ENCODE measurements around the gene MCM6.

Gene MCM6

GRCh38 chr2:135862718-135863117 lies 13.5 kb downstream of the MCM6 start:
- H3K27ac ChIP-seq = no peak overlapping the region
- TF ChIP-seq, protein P1, sequence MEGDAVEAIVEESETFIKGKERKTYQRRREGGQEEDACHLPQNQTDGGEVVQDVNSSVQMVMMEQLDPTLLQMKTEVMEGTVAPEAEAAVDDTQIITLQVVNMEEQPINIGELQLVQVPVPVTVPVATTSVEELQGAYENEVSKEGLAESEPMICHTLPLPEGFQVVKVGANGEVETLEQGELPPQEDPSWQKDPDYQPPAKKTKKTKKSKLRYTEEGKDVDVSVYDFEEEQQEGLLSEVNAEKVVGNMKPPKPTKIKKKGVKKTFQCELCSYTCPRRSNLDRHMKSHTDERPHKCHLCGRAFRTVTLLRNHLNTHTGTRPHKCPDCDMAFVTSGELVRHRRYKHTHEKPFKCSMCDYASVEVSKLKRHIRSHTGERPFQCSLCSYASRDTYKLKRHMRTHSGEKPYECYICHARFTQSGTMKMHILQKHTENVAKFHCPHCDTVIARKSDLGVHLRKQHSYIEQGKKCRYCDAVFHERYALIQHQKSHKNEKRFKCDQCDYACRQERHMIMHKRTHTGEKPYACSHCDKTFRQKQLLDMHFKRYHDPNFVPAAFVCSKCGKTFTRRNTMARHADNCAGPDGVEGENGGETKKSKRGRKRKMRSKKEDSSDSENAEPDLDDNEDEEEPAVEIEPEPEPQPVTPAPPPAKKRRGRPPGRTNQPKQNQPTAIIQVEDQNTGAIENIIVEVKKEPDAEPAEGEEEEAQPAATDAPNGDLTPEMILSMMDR (conservative IDR thresholded peaks at IDR 0.05) = no peak

DNA sequence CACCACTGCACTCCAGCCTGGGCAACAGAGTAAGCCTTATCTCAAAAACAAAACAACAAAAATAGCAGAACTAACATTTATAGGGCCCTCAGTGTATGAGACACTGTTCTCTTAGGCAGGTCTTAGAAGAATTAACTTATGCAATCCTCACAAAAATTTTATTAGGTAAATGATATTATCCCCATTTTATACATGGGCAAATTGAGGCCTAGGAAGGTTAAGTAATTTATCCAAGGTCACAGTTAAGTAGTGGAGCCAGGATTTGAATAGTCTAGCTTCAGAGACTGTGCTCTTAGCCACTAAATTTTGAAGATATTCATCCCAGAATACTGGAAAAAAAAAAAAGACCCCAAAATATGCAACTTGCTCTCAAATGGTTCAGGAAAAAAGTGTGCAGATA lies 22.8 kb downstream of the MCM6 start:
- H3K27ac ChIP-seq = no peak overlapping the region
- TF ChIP-seq, protein P1 (conservative IDR thresholded peaks at IDR 0.05) = no peak

DNA sequence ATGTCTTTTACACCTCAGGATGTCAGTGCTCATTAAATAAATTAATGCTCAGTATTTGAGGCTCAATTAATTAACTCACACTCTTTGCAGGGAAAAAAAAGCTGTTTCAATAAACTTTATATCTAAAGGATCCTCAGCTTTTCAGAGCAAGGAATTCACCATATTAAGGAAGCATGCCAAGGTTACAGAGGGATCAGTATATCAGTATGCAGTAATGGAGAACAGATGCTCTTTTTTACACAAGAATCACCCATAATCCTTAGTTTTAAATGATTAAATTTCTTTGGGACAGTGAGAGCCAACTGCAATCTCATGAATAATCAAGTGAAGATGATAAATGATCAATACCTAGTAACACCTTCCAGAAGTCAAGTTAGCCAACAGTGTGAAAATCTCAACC lies 24.4 kb downstream of the MCM6 start:
- TF ChIP-seq, protein P1 (conservative IDR thresholded peaks at IDR 0.05) = no peak
- H3K27ac ChIP-seq = no peak overlapping the region

DNA sequence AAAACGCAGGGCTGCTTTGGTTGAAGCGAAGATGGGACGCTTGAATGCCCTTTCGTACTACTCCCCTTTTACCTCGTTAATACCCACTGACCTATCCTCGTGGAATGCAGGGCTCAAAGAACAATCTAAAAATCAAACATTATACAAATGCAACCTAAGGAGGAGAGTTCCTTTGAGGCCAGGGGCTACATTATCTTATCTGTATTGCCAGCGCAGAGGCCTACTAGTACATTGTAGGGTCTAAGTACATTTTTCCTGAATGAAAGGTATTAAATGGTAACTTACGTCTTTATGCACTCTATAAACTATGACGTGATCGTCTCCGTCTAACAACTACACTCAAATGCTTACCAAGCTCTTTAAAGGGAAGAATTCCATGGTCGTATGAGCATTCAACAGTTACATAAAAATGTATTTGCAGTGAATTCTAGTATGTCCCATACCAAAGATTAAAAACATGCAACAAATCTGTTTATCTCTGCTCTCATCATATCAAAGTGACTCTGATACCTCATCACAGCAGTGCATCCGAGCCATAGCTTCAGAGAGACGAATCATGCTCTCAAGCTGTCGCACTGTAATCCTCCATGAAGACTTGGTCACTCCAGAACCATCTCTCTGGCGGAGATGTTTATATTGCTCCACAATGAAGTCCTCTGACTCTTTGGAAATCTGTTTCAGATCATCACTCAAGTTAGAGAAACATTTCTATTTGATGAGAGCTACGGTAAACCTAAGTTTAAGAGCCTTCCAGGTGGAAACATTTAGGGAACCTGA lies 25.2 kb downstream of the MCM6 start:
- TF ChIP-seq, protein P1 (conservative IDR thresholded peaks at IDR 0.05) = no peak
- no peak overlapping the region for H3K27ac ChIP-seq

DNA sequence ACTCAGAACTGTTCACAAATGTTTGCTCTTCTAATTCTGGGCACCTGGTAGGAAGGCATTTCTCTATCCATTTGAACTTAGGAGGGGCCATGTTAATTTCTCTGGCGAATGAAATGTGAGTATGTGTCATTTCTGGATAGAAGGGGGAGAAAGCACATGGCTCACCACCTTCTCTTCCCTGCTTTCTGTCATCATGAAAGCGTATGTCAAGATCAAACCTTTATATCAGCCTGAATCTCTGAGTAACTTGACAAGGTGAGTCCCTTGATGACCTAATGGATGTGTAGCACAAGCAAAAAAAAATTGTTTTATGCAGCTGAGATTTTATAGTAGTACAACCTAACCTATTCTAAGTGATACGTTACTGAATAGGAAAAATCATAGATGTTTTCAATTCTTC lies 27.2 kb downstream of the MCM6 start:
- no peak overlapping the region for H3K27ac ChIP-seq
- TF ChIP-seq, protein P1 (conservative IDR thresholded peaks at IDR 0.05) = no peak

DNA sequence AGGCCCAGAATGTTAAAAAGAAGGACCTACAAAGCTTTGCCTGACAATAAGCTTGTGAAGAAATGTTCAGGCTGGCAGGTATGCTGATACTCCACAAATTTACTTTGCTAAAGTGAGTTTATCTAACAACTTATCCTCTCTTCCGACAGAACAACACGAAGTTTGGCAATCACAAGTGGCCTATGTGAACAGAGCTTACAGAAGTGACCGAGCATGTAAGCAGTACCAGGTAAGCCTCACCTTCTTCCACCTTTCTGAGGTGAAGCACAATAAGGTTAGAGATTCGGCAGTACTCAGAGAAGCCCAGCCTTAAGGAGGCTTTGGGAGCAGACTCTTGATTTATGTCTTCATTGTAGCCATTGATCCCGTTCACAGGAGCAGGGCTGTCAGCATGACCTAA lies 30.2 kb downstream of the MCM6 start:
- no peak overlapping the region for H3K27ac ChIP-seq

GRCh38 chr2:135845257-135845656 lies 31.0 kb downstream of the MCM6 start:
- H3K27ac ChIP-seq = no peak overlapping the region
- TF ChIP-seq, protein P1 (conservative IDR thresholded peaks at IDR 0.05) = no peak

More for the DNA sequence above, 30.2 kb downstream of the MCM6 start:
- TF ChIP-seq, protein P1 (conservative IDR thresholded peaks at IDR 0.05) = no peak

Measured in VCaP (cell line).